Activated naive CD4-positive, alpha-beta T cell treated with anti-CD3 and anti-CD28 coated beads, Interleukin-2, amount 50 U/mL, for 24 hours (primary cell): ENCODE data around the gene FOXF1.

ENCODE experiments used
- H3K27ac Mint-ChIP-seq: one replicate; pipeline ENCODE4 v1.8.0; 2021; ENCODE audit warnings: mild to moderate bottlenecking, mixed read lengths
- H3K27me3 Mint-ChIP-seq: one replicate; pipeline ENCODE4 v1.8.0; 2021; ENCODE audit warnings: mixed read lengths
- H3K36me3 Mint-ChIP-seq: one replicate; pipeline ENCODE4 v1.8.0; 2021; ENCODE audit warnings: mixed read lengths
- H3K4me1 Mint-ChIP-seq: one replicate; pipeline ENCODE4 v1.8.0; 2021; ENCODE audit warnings: mixed read lengths
- H3K4me3 Mint-ChIP-seq: one replicate; pipeline ENCODE4 v1.8.0; 2021; ENCODE audit warnings: mild to moderate bottlenecking, mixed read lengths
- H3K9me3 Mint-ChIP-seq: one replicate; pipeline ENCODE4 v1.8.0; 2021; ENCODE audit warnings: mixed read lengths

The FOXF1 gene

GRCh38 chr16:86545954-86546637 is 35.8 kb downstream of the FOXF1 start:
- H3K27me3 Mint-ChIP-seq, result no peaks in the 10 kb centered on the region
- no peak overlapping the region for H3K27ac Mint-ChIP-seq
- peaks cover 9% of the 10 kb centered on the region for H3K36me3 Mint-ChIP-seq
- H3K4me1 Mint-ChIP-seq, result no peaks in the 10 kb centered on the region
- H3K9me3 Mint-ChIP-seq, result no peaks in the 10 kb centered on the region
- H3K4me3 Mint-ChIP-seq, result no peak overlapping the region

DNA sequence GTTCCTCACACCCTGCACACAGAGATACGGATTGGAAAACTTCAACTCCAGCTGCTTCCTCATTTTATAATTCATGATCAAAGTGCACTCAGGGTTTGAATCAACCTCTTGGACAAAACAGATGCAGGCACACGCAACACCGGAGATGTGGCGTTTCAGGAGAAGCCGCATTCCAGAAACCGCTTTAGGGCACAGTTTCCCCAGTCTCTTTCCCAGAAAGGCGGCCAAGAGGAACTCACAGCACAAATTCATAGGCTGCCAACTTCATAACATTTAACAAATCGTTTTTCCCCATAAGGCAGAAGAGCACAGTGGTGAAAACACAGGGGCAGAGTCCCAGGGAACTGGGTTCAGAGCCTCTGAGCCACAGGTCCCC is 36.3 kb downstream of the FOXF1 start:
- Mint-ChIP-seq H3K9me3 (no peaks in the 10 kb centered on the region), H3K4me3 (no peak overlapping the region), H3K36me3 (peaks cover 9% of the 10 kb centered on the region), H3K4me1 (no peaks in the 10 kb centered on the region), H3K27ac (no peak overlapping the region), H3K27me3 (no peaks in the 10 kb centered on the region)

DNA sequence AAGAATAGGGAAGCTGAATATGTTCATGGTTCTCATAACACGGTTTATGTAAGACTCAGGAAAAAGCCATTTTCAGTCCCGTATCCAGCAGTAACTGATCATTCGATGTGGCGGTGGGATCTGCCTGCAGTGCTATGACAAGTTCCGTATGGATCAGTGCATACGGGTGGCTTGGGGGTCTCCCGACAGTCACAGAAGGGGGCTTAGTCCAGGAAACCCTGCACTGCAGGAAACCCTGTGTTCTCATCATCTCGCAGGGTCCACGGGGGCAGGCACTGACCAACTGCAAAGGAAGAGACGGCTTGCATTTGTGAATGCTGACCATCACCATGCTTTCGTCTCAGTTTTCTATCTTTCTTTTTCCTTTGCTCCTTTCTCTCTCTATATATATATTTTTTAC is 37.0 kb downstream of the FOXF1 start:
- H3K4me1 Mint-ChIP-seq, result peaks cover 2% of the 10 kb centered on the region
- H3K27ac Mint-ChIP-seq, result no peak overlapping the region
- H3K4me3 Mint-ChIP-seq, result no peak overlapping the region
- H3K9me3 Mint-ChIP-seq, result no peaks in the 10 kb centered on the region
- peaks cover 9% of the 10 kb centered on the region for H3K36me3 Mint-ChIP-seq
- no peaks in the 10 kb centered on the region for H3K27me3 Mint-ChIP-seq

- Mint-ChIP-seq H3K27ac (no peak overlapping the region), H3K4me3 (no peak overlapping the region), H3K4me1 (peaks cover 17% of the 10 kb centered on the region), H3K27me3 (no peaks in the 10 kb centered on the region), H3K9me3 (no peaks in the 10 kb centered on the region), H3K36me3 (peaks cover 9% of the 10 kb centered on the region)
Observed at GRCh38 chr16:86549076-86549892, 39.0 kb downstream of the FOXF1 start.

DNA sequence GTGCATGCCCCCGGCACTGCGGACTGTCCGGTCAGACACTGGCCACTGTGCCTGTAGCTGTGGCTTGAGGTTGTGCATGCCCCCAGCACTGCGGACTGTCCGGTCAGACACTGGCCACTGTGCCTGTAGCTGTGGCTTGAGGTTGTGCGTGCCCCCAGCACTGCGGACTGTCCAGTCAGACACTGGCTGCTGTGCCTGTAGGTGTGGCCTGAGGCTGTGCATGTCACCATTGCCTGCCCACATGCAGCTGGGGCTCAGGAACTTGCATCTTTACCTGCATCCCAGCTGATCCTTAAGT is 39.5 kb downstream of the FOXF1 start:
- Mint-ChIP-seq H3K27ac (no peak overlapping the region), H3K9me3 (no peaks in the 10 kb centered on the region), H3K4me3 (no peak overlapping the region), H3K4me1 (peaks cover 19% of the 10 kb centered on the region), H3K27me3 (no peaks in the 10 kb centered on the region), H3K36me3 (peaks cover 6% of the 10 kb centered on the region)

GRCh38 chr16:86550281-86550680 is 40.0 kb downstream of the FOXF1 start:
- Mint-ChIP-seq H3K27me3 (no peaks in the 10 kb centered on the region), H3K36me3 (peaks cover 2% of the 10 kb centered on the region), H3K9me3 (no peaks in the 10 kb centered on the region), H3K27ac (no peak overlapping the region), H3K4me1 (peaks cover 21% of the 10 kb centered on the region), H3K4me3 (no peak overlapping the region)

DNA sequence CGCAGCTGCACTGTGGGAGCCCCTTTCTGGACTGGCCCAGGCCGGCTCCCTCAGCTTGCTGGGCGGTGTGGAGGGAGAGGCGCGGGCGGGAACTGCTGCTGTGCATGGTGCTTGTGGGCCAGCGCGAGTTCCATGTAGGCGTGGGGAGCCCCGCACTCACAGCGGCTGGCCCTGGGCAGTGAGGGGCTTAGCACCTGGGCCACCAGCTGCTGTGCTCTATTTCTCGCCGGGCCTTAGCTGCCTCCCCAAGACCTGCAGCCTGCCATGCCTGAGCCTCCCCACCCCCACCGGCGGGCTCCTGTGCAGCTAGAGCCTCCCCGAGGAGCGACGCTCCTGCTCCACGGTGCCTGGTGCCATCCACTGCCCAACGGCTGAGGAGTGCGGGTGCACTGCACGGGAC is 43.0 kb downstream of the FOXF1 start:
- H3K27ac Mint-ChIP-seq, result no peak overlapping the region
- peaks cover 2% of the 10 kb centered on the region for H3K36me3 Mint-ChIP-seq
- H3K4me3 Mint-ChIP-seq, result peak overlapping the region; percentile 94
- H3K27me3 Mint-ChIP-seq, result peaks cover 2% of the 10 kb centered on the region
- H3K4me1 Mint-ChIP-seq, result peaks cover 28% of the 10 kb centered on the region
- no peaks in the 10 kb centered on the region for H3K9me3 Mint-ChIP-seq

- peaks cover 2% of the 10 kb centered on the region for H3K36me3 Mint-ChIP-seq
- peaks cover 5% of the 10 kb centered on the region for H3K27me3 Mint-ChIP-seq
- H3K4me3 Mint-ChIP-seq, result peak overlapping the region; percentile 94
- H3K27ac Mint-ChIP-seq, result peak overlapping the region; percentile 99
- peaks cover 28% of the 10 kb centered on the region for H3K4me1 Mint-ChIP-seq
- H3K9me3 Mint-ChIP-seq, result no peaks in the 10 kb centered on the region
Observed at GRCh38 chr16:86554599-86554916, 44.2 kb downstream of the FOXF1 start.

DNA sequence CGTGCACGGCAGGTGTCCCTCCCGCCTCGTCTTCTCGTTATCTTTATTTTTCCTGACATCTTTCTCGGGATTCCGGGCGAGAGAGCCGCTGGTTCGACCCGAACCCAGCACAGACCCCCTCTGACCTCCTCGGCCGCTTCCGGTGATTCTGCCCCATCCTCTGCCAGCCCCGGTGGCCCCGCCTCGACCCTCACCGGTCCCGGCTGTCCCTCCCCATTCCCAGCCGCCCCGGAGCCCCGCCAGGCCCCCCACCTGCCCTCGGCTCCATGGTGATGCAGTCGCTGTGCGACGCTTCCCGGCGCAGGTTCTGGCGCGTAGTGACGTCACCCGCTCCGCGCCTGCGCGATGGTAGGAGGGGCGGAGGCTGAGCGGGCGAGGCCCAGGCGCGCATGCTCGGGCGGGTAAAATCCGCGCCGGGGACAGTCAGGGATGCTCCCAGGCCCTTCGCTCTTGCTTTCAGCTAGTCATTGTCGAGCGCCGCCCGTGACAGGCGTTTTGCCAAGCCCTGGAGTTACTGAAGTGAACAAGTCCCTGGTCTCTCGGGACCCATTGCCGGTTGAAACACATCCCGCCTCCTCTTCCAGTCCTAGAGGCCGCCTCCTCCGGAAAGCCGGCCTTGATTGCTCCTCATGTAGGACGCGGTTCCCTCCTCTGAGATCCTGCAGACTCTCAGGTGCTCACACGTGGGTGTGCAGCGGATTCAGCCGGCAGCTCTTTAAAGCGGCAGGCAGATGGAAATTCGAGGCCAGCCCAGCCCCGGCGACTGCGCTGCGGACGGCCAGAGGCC is 44.8 kb downstream of the FOXF1 start, which contains the start of gene MTHFSD:
Gene MTHFSD, minus strand, starts transcription at position 319 of the 787 bp plus-strand sequence. Its CDS starts 51 bp downstream, at position 268.
- H3K27ac Mint-ChIP-seq, result peak within 1 kb of the TSS; percentile 99
- H3K4me3 Mint-ChIP-seq, result peak within 1 kb of the TSS; percentile 94
- peaks cover 28% of the 10 kb centered on the region for H3K4me1 Mint-ChIP-seq
- H3K36me3 Mint-ChIP-seq, result peaks cover 2% of the 10 kb centered on the region
- peaks cover 5% of the 10 kb centered on the region for H3K27me3 Mint-ChIP-seq
- H3K9me3 Mint-ChIP-seq, result no peaks in the 10 kb centered on the region

DNA sequence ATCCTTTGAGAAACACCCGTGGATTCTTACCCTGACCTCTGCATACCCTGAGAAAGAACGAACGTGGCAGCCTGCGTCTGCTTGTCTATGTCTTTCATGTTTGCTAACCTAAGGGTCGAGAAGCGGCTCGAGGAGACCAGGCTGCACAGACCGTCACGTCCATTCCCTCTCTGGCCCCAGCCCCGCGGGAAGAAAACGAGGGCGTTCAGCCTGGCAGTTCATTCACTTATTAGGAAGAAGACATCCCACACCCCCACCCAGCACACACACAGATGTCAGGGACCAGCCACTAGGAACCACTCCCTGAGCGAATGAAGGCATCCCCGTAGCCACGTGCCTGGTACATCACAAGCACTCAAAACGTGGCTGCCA is 45.4 kb downstream of the FOXF1 start:
- H3K27ac Mint-ChIP-seq, result peak overlapping the region; percentile 99
- peaks cover 2% of the 10 kb centered on the region for H3K36me3 Mint-ChIP-seq
- H3K4me1 Mint-ChIP-seq, result peaks cover 28% of the 10 kb centered on the region
- H3K9me3 Mint-ChIP-seq, result no peaks in the 10 kb centered on the region
- peak overlapping the region; percentile 94 for H3K4me3 Mint-ChIP-seq
- peaks cover 6% of the 10 kb centered on the region for H3K27me3 Mint-ChIP-seq

GRCh38 chr16:86556576-86556975 is 46.2 kb downstream of the FOXF1 start:
- peaks cover 9% of the 10 kb centered on the region for H3K27me3 Mint-ChIP-seq
- peaks cover 28% of the 10 kb centered on the region for H3K4me1 Mint-ChIP-seq
- peaks cover 2% of the 10 kb centered on the region for H3K36me3 Mint-ChIP-seq
- H3K4me3 Mint-ChIP-seq, result no peak overlapping the region
- no peak overlapping the region for H3K27ac Mint-ChIP-seq
- H3K9me3 Mint-ChIP-seq, result no peaks in the 10 kb centered on the region

DNA sequence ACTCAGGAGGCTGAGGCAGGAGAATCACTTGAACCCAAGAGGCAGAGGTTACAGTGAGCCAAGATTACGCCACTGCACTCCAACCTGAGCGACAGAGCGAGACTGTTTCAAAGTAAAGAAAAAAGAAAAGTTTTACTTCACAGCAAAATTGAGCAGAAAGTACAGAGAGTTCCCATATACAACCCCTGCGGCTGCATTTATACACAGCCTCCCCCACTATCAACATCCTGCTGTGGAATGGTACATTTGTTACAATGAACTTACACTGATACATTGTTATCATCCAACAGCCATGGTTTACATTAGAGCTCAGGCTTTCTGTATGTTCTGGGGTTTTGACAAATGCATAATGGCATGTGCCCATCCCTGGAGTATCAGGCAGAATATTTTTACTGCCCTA is 47.3 kb downstream of the FOXF1 start:
- Mint-ChIP-seq H3K27me3 (peaks cover 12% of the 10 kb centered on the region), H3K4me1 (peaks cover 23% of the 10 kb centered on the region), H3K27ac (no peak overlapping the region), H3K36me3 (peaks cover under 1% of the 10 kb centered on the region), H3K4me3 (no peak overlapping the region), H3K9me3 (no peaks in the 10 kb centered on the region)

DNA sequence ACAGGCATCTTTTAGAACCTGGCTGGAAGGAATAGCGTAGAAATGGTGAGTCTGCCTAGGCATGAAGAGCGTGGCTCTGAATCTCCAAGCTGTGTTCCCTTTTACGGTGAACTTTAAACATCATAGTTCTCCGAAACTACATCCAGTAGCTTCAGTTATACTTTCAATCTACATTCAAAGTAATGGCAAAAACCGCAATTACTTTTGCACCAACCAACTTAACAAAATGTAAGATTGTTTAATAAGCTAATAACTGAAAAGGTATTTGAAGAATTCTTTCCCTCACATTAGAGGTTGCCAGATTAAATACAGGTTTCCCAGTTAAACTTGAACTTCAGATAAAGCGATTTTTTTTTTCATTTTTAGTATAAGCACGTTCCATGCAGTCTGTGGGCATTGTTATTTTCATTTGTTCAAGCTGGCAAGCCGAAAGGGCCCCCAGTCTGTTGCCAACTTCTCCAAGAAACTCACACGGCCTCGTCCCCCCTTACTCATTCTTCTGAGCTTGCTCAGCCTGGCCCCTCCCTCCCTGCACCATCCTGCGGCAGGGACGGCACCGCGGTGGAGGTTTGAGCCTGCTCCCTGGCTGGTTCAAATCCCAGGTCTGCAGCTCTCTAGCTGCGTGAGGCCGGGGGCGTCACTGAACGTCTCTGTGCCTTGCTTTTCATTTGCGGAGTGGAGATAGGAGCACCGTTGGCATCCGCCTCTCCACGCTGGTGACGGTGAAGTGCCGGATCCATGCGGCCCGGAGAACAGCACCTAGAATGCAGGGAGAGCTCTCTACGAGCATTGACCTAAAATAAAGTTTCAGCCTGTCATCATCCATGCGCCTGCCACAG is 48.2 kb downstream of the FOXF1 start:
- Mint-ChIP-seq H3K4me3 (no peak overlapping the region), H3K9me3 (no peaks in the 10 kb centered on the region), H3K4me1 (peaks cover 21% of the 10 kb centered on the region), H3K27me3 (peaks cover 15% of the 10 kb centered on the region), H3K36me3 (no peaks in the 10 kb centered on the region), H3K27ac (no peak overlapping the region)

- no peak overlapping the region for H3K27ac Mint-ChIP-seq
- no peak overlapping the region for H3K4me3 Mint-ChIP-seq
- H3K36me3 Mint-ChIP-seq, result no peaks in the 10 kb centered on the region
- no peaks in the 10 kb centered on the region for H3K9me3 Mint-ChIP-seq
- peaks cover 22% of the 10 kb centered on the region for H3K4me1 Mint-ChIP-seq
- H3K27me3 Mint-ChIP-seq, result peaks cover 25% of the 10 kb centered on the region
Observed at GRCh38 chr16:86559802-86560305, 49.5 kb downstream of the FOXF1 start.

- no peaks in the 10 kb centered on the region for H3K36me3 Mint-ChIP-seq
- H3K27ac Mint-ChIP-seq, result no peak overlapping the region
Observed at GRCh38 chr16:86562356-86562755, 52.0 kb downstream of the FOXF1 start.

More at GRCh38 chr16:86562356-86562755, 52.0 kb downstream of the FOXF1 start:
- Mint-ChIP-seq H3K4me3 (no peak overlapping the region), H3K27me3 (peaks cover 33% of the 10 kb centered on the region), H3K4me1 (peaks cover 25% of the 10 kb centered on the region), H3K9me3 (no peaks in the 10 kb centered on the region)
